GM23338 (cell line): ENCODE measurements around the gene CDH23. TPM values are rescaled to one million over a fixed set of nuclear protein-coding genes. Genes with fewer than 3 reads are reported as not detected.

ENCODE experiments used
- ATAC-seq: fragments of 200-7000 bp; cut with Tn5 transposase; 3 replicates; pipeline ENCODE4 v1.9.1; 2020
- DNase-seq: peaks from one replicate; pipeline ENCODE4 v3.0.0-alpha.2; 2015; ENCODE audit warnings: low spot score
- H2AFZ ChIP-seq: fragments of 200-600 bp; sonication (generic); 2 replicates; pipeline ENCODE4 v1.8.0; 2016; ENCODE audit warnings: antibody characterized with exemption, mild to moderate bottlenecking, moderate library complexity
- H3F3A ChIP-seq: fragments of 200-600 bp; sonication (generic); replicated peaks from 2 replicates; pipeline ENCODE4 v1.8.0; 2017; ENCODE audit warnings: antibody characterized with exemption, mixed run types, low read depth
- H3K27ac ChIP-seq: fragments of 200-600 bp; sonication (generic); 2 replicates; pipeline ENCODE4 v1.6.1; 2016; ENCODE audit warnings: low read depth
- H3K27me3 ChIP-seq: fragments of 200-600 bp; sonication (generic); 2 replicates; pipeline ENCODE4 v1.8.0; 2016; ENCODE audit warnings: mild to moderate bottlenecking, mixed run types, moderate library complexity; ENCODE audit not compliant: insufficient read depth
- H3K36me3 ChIP-seq: fragments of 200-600 bp; sonication (generic); 2 replicates; pipeline ENCODE4 v1.8.0; 2016; ENCODE audit warnings: mild to moderate bottlenecking; ENCODE audit not compliant: insufficient read depth
- H3K4me1 ChIP-seq: fragments of 200-600 bp; sonication (generic); 2 replicates; pipeline ENCODE4 v1.8.0; 2016; ENCODE audit warnings: mild to moderate bottlenecking, moderate library complexity; ENCODE audit not compliant: insufficient read depth
- H3K4me2 ChIP-seq: fragments of 200-600 bp; sonication (generic); 2 replicates; pipeline ENCODE4 v1.7.1; 2017; ENCODE audit warnings: mixed run types
- H3K4me3 ChIP-seq: fragments of 200-600 bp; sonication (generic); 2 replicates; pipeline ENCODE4 v1.6.1; 2016; ENCODE audit warnings: mixed run types
- H3K79me2 ChIP-seq: fragments of 200-600 bp; sonication (generic); replicated peaks from 2 replicates; pipeline ENCODE4 v1.8.0; 2017; ENCODE audit warnings: mild to moderate bottlenecking; ENCODE audit not compliant: insufficient read depth
- H3K9me2 ChIP-seq: fragments of 200-600 bp; sonication (generic); 2 replicates; pipeline ENCODE4 v1.8.0; 2017; ENCODE audit not compliant: insufficient read depth
- H4K20me1 ChIP-seq: fragments of 200-600 bp; sonication (generic); replicated peaks from 2 replicates; pipeline ENCODE4 v1.8.0; 2017; ENCODE audit warnings: mild to moderate bottlenecking; ENCODE audit not compliant: insufficient read depth
- H3K27ac Mint-ChIP-seq: 2 replicates; pipeline ENCODE4 v1.8.0; 2020; ENCODE audit warnings: inconsistent platforms, mild to moderate bottlenecking, moderate library complexity, mixed read lengths
- H3K27me3 Mint-ChIP-seq: 3 replicates; pipeline ENCODE4 v1.8.0; 2022; ENCODE audit warnings: low read depth, mild to moderate bottlenecking, moderate library complexity, mixed read lengths, inconsistent platforms; ENCODE audit not compliant: insufficient read depth, poor library complexity
- H3K36me3 Mint-ChIP-seq: 3 replicates; pipeline ENCODE4 v1.8.0; 2021; ENCODE audit warnings: low read depth, mild to moderate bottlenecking, inconsistent platforms, moderate library complexity, mixed read lengths
- H3K4me1 Mint-ChIP-seq: 3 replicates; pipeline ENCODE4 v1.8.0; 2020; ENCODE audit warnings: mild to moderate bottlenecking, inconsistent platforms, mixed read lengths
- H3K4me3 Mint-ChIP-seq: 3 replicates; pipeline ENCODE4 v1.8.0; 2021; ENCODE audit warnings: moderate library complexity, mild to moderate bottlenecking, inconsistent platforms, mixed read lengths
- H3K9me3 Mint-ChIP-seq: 3 replicates; pipeline ENCODE4 v1.8.0; 2020; ENCODE audit warnings: moderate library complexity, mild to moderate bottlenecking, inconsistent platforms, mixed read lengths
- CREB1 ChIP-seq: fragments of 250-450 bp; sonication (Bioruptor Pico); IDR thresholded peaks from 2 replicates; pipeline ENCODE4 v1.5.0; 2020; ENCODE audit warnings: low read depth, mild to moderate bottlenecking, moderate library complexity
- EZH2 ChIP-seq: fragments of 200-600 bp; sonication (generic); IDR thresholded peaks from one replicate; pipeline ENCODE4 v1.8.0; 2017; ENCODE audit warnings: antibody characterized with exemption, mild to moderate bottlenecking, low read depth; ENCODE audit not compliant: unreplicated experiment
- NANOG ChIP-seq: IDR thresholded peaks from 2 replicates; pipeline ENCODE4 v1.6.1; 2016; ENCODE audit warnings: antibody characterized with exemption, borderline replicate concordance
- POLR2AphosphoS5 ChIP-seq: IDR thresholded peaks from 2 replicates; pipeline ENCODE4 v1.6.1; 2016; ENCODE audit warnings: antibody characterized with exemption, low read depth
- STAT1 ChIP-seq: IDR thresholded peaks from one replicate; pipeline ENCODE4 v1.6.1; 2016; ENCODE audit warnings: antibody characterized with exemption; ENCODE audit not compliant: unreplicated experiment
- ZNF114 ChIP-seq: fragments of 250-450 bp; sonication (Bioruptor Pico); IDR thresholded peaks from 2 replicates; pipeline ENCODE4 v1.5.0; 2020; ENCODE audit warnings: mild to moderate bottlenecking, moderate library complexity
- ZNF331 ChIP-seq: fragments of 250-450 bp; sonication (Bioruptor Pico); IDR thresholded peaks from 2 replicates; pipeline ENCODE4 v1.5.0; 2020; ENCODE audit warnings: low read depth, mild to moderate bottlenecking, moderate library complexity
- polyA plus RNA-seq: library from polyadenylated mRNA; unstranded; fragments of >200 nt; fragmentation: Nextera tagmentation; extraction: Ambion mirVana; gene quantifications from 2 replicates; pipeline ENCODE4 v1.2.1, GENCODE V29; 2016
- total RNA-seq: library from RNA; depleted of rRNA; stranded (reverse); fragments of >200 nt; shearing (Covaris generic); gene quantifications from 2 replicates; pipeline ENCODE4 v1.2.3, GENCODE V29; 2014
- TF ChIP-seq, protein P1 (sequence below), 2 experiments: fragments of 200-600 bp in 1 of 2; sonication (generic) in 1 of 2; conservative IDR thresholded peaks; 2 replicates each; pipeline versions ENCODE4 v1.5.1 to v1.6.1; 2016 to 2017; ENCODE audit warnings: antibody characterized with exemption in 2 of 2, low read depth in 2 of 2, mild to moderate bottlenecking in 2 of 2, moderate library complexity in 1 of 2
- TF ChIP-seq, protein P2 (sequence below): fragments of 250-450 bp; sonication (Bioruptor Pico); IDR thresholded peaks from 2 replicates; pipeline ENCODE4 v1.5.0; 2020; ENCODE audit warnings: mild to moderate bottlenecking, moderate library complexity

CDH23 gene
- total and polyA plus RNA-seq, 2 experiments from 2014 or later = 0.95 to 4.3 TPM

DNA sequence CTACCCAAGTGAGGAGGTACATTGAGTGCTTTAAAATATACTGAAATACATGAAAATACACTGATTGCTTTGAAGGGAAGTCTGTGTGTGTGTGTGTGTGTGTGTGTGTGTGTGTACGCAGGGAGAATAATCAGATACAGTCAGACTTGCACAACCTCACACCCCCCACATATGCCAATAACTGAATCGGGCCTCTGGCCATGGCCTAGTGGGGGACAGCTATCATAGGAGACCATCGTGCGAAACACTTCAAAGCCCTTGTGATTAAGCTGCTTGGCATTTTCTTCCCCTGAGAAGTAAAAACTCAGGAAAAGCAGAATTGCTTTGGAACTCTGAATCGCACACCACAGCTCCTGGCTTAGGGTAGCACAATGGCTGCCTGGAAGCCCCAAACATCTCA lies 187.7 kb downstream of the CDH23 start:
- Histone ChIP-seq H3K4me2 (no peak overlapping the region), H3F3A (no peaks in the 10 kb centered on the region), H4K20me1 (no peaks in the 10 kb centered on the region), H3K36me3 (no peaks in the 10 kb centered on the region), H3K27ac (no peak overlapping the region), H3K9me2 (no peaks in the 10 kb centered on the region), H3K27me3 (no peaks in the 10 kb centered on the region), H2AFZ (no peak overlapping the region), H3K4me1 (no peaks in the 10 kb centered on the region), H3K4me3 (no peak overlapping the region), H3K79me2 (no peaks in the 10 kb centered on the region)
- Mint-ChIP-seq H3K36me3 (no peaks in the 10 kb centered on the region), H3K27ac (no peak overlapping the region), H3K4me1 (no peaks in the 10 kb centered on the region), H3K4me3 (no peak overlapping the region), H3K9me3 (no peaks in the 10 kb centered on the region), H3K27me3 (no peaks in the 10 kb centered on the region)
- TF ChIP-seq NANOG (no peak), POLR2AphosphoS5 (no peak), CREB1 (no peak), ZNF331 (no peak), ZNF114 (CRISPR knock-in tag) (no peak), STAT1 (no peak), EZH2 (no peak)
- TF ChIP-seq, protein P1, sequence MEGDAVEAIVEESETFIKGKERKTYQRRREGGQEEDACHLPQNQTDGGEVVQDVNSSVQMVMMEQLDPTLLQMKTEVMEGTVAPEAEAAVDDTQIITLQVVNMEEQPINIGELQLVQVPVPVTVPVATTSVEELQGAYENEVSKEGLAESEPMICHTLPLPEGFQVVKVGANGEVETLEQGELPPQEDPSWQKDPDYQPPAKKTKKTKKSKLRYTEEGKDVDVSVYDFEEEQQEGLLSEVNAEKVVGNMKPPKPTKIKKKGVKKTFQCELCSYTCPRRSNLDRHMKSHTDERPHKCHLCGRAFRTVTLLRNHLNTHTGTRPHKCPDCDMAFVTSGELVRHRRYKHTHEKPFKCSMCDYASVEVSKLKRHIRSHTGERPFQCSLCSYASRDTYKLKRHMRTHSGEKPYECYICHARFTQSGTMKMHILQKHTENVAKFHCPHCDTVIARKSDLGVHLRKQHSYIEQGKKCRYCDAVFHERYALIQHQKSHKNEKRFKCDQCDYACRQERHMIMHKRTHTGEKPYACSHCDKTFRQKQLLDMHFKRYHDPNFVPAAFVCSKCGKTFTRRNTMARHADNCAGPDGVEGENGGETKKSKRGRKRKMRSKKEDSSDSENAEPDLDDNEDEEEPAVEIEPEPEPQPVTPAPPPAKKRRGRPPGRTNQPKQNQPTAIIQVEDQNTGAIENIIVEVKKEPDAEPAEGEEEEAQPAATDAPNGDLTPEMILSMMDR (conservative IDR thresholded peaks at IDR 0.05; ENCODE audit: low read depth in 2 of 2) = no peak
- TF ChIP-seq, protein P2, sequence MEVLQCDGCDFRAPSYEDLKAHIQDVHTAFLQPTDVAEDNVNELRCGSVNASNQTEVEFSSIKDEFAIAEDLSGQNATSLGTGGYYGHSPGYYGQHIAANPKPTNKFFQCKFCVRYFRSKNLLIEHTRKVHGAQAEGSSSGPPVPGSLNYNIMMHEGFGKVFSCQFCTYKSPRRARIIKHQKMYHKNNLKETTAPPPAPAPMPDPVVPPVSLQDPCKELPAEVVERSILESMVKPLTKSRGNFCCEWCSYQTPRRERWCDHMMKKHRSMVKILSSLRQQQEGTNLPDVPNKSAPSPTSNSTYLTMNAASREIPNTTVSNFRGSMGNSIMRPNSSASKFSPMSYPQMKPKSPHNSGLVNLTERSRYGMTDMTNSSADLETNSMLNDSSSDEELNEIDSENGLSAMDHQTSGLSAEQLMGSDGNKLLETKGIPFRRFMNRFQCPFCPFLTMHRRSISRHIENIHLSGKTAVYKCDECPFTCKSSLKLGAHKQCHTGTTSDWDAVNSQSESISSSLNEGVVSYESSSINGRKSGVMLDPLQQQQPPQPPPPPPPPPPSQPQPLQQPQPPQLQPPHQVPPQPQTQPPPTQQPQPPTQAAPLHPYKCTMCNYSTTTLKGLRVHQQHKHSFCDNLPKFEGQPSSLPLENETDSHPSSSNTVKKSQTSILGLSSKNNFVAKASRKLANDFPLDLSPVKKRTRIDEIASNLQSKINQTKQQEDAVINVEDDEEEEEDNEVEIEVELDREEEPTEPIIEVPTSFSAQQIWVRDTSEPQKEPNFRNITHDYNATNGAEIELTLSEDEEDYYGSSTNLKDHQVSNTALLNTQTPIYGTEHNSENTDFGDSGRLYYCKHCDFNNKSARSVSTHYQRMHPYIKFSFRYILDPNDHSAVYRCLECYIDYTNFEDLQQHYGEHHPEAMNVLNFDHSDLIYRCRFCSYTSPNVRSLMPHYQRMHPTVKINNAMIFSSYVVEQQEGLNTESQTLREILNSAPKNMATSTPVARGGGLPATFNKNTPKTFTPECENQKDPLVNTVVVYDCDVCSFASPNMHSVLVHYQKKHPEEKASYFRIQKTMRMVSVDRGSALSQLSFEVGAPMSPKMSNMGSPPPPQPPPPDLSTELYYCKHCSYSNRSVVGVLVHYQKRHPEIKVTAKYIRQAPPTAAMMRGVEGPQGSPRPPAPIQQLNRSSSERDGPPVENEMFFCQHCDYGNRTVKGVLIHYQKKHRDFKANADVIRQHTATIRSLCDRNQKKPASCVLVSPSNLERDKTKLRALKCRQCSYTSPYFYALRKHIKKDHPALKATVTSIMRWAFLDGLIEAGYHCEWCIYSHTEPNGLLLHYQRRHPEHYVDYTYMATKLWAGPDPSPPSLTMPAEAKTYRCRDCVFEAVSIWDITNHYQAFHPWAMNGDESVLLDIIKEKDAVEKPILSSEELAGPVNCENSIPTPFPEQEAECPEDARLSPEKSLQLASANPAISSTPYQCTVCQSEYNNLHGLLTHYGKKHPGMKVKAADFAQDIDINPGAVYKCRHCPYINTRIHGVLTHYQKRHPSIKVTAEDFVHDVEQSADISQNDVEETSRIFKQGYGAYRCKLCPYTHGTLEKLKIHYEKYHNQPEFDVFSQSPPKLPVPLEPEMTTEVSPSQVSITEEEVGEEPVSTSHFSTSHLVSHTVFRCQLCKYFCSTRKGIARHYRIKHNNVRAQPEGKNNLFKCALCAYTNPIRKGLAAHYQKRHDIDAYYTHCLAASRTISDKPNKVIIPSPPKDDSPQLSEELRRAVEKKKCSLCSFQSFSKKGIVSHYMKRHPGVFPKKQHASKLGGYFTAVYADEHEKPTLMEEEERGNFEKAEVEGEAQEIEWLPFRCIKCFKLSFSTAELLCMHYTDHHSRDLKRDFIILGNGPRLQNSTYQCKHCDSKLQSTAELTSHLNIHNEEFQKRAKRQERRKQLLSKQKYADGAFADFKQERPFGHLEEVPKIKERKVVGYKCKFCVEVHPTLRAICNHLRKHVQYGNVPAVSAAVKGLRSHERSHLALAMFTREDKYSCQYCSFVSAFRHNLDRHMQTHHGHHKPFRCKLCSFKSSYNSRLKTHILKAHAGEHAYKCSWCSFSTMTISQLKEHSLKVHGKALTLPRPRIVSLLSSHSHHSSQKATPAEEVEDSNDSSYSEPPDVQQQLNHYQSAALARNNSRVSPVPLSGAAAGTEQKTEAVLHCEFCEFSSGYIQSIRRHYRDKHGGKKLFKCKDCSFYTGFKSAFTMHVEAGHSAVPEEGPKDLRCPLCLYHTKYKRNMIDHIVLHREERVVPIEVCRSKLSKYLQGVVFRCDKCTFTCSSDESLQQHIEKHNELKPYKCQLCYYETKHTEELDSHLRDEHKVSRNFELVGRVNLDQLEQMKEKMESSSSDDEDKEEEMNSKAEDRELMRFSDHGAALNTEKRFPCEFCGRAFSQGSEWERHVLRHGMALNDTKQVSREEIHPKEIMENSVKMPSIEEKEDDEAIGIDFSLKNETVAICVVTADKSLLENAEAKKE (CRISPR knock-in tag) = no peak
- ATAC-seq (no peak), DNase-seq (no peak)
